IMR-90 (cell line): ENCODE measurements around the gene SLCO3A1.

Experiments
- CEBPB ChIP-seq: IDR thresholded peaks from 2 replicates; pipeline ENCODE4 v1.6.1; 2012; ENCODE audit warnings: low read depth, low read length, improper control_type of control experiment
- CHD1 ChIP-seq: IDR thresholded peaks from 2 replicates; pipeline ENCODE4 v1.6.1; 2012; ENCODE audit warnings: low read depth, low read length, improper control_type of control experiment
- CTCF ChIP-seq: conservative IDR thresholded peaks from 2 replicates; pipeline ENCODE4 v1.5.1; 2012; ENCODE audit warnings: mild to moderate bottlenecking, low read depth, low read length, improper control_type of control experiment
- FOS ChIP-seq: fragments of 150-350 bp; IDR thresholded peaks from 2 replicates; pipeline ENCODE4 v1.6.1; 2016; ENCODE audit warnings: low read depth, low read length
- MAFK ChIP-seq: IDR thresholded peaks from 2 replicates; pipeline ENCODE4 v1.6.1; 2012; ENCODE audit warnings: low read depth, low read length, improper control_type of control experiment
- MXI1 ChIP-seq: IDR thresholded peaks from 2 replicates; pipeline ENCODE4 v1.6.1; 2012; ENCODE audit warnings: low read depth, mild to moderate bottlenecking, low read length, moderate library complexity, borderline replicate concordance
- POLR2A ChIP-seq: IDR thresholded peaks from 2 replicates; pipeline ENCODE4 v1.6.1; 2012; ENCODE audit warnings: mild to moderate bottlenecking, low read depth, low read length
- RAD21 ChIP-seq: IDR thresholded peaks from 2 replicates; pipeline ENCODE4 v1.6.1; 2012; ENCODE audit warnings: low read length, improper control_type of control experiment
- RFX5 ChIP-seq: IDR thresholded peaks from 2 replicates; pipeline ENCODE4 v1.8.0; 2012; ENCODE audit warnings: low read depth, mild to moderate bottlenecking, low read length, moderate library complexity
- SMC3 ChIP-seq: fragments of 150-350 bp; IDR thresholded peaks from 2 replicates; pipeline ENCODE4 v1.6.1; 2016; ENCODE audit warnings: low read depth, mild to moderate bottlenecking, antibody characterized with exemption, low read length, moderate library complexity

DNA sequence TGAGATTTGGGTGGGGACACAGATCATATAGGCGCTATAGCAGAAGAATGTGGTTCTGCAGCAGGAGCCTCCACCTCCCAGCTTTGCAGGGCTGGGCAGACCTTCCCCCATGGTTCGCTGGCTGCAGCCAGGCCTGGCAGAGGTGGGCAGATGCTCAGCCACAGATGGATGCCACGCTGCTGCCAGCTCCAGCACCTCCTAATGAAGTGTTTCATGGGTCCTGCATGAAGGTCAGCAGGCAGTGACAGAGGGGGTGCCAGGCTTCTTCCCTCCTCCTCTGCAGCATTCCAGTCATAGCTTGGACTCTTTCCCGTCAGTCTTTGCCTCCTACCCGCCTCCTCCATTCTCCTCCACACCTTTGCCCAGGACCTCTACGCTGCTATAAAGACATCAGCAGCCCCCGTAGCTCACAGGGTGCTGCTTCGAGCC is 85.9 kb downstream of the SLCO3A1 start:
- no peak for TF ChIP-seq POLR2A
- no peak for TF ChIP-seq CEBPB
- TF ChIP-seq CTCF, result no peak
- TF ChIP-seq MAFK, result no peak
- TF ChIP-seq SMC3, result no peak
- TF ChIP-seq RAD21, result no peak
- no peak for TF ChIP-seq MXI1
- no peak for TF ChIP-seq CHD1
- TF ChIP-seq FOS, result no peak
- TF ChIP-seq RFX5, result no peak
